Left lung (tissue), 10 donors: ENCODE data around the gene VCP. TPM values are rescaled to one million over a fixed set of nuclear protein-coding genes. Genes with fewer than 3 reads are reported as not detected.

Experiments
- ATAC-seq: fragments of 200-7000 bp; cut with Tn5 transposase; one replicate; pipeline ENCODE4 v1.9.1; 2020; ENCODE audit warnings: moderate library complexity
- DNase-seq, 4 donors: peaks; one replicate each; pipeline ENCODE4 v3.0.0-alpha.2; 2013 to 2020
- H3K27ac ChIP-seq, 2 donors: fragments of 200-600 bp; sonication (generic) in 1 of 2; one replicate each; pipeline versions ENCODE4 v1.5.0 to v1.8.0; 2020 to 2021
- H3K27me3 ChIP-seq, 2 donors: fragments of 200-600 bp; sonication (generic) in 1 of 2; one replicate each; pipeline versions ENCODE4 v1.5.0 to v1.8.0; 2020 to 2021
- H3K36me3 ChIP-seq, 2 donors: fragments of 200-600 bp; sonication (generic) in 1 of 2; one replicate each; pipeline versions ENCODE4 v1.5.0 to v1.8.0; 2020 to 2021
- H3K4me1 ChIP-seq, 2 donors: fragments of 200-600 bp; one replicate each; pipeline ENCODE4 v1.8.0; 2021
- H3K4me3 ChIP-seq, 2 donors: fragments of 200-600 bp; sonication (generic) in 1 of 2; one replicate each; pipeline versions ENCODE4 v1.5.0 to v1.8.0; 2020 to 2021; ENCODE audit warnings: mild to moderate bottlenecking in 1 of 2
- H3K9me3 ChIP-seq, 2 donors: fragments of 200-600 bp; sonication (generic) in 1 of 2; one replicate each; pipeline versions ENCODE4 v1.5.0 to v1.8.0; 2020 to 2021
- CTCF ChIP-seq, 2 donors: fragments of 200-600 bp; sonication (generic) in 1 of 2; IDR thresholded peaks; one replicate each; pipeline versions ENCODE4 v1.5.0 to v1.8.0; 2021; ENCODE audit warnings: antibody characterized with exemption in 2 of 2
- intact Hi-C, 2 donors: fragments of 100-400 bp; cut with DNase I; formaldehyde crosslinking; loops; one replicate each; pipeline versions ENCODE4 v1.11.2 to v1.14.2; 2022
- polyA plus RNA-seq, 6 donors: library from polyadenylated mRNA; unstranded; fragments of 120-200 nt; gene quantifications; one replicate each; pipeline ENCODE4 v1.2.1, GENCODE V29; 2013; ENCODE audit not compliant: insufficient read length in 6 of 6
- total RNA-seq, 2 donors: library from RNA; stranded (reverse); fragmentation: NEBNext Ultra II Directional; extraction: Animal tissue kit (Norgen Biotek cat#: 25700); gene quantifications; one replicate each; pipeline ENCODE4 v1.2.1, GENCODE V29; 2021
- donor health status: DM: no; HTN: yes; CAD: no.
- donor health status: DM: no; HTN: no; CAD: no.

Gene VCP
- total and polyA plus RNA-seq, 8 donors, result 198 to 327 (median 224) TPM

DNA sequence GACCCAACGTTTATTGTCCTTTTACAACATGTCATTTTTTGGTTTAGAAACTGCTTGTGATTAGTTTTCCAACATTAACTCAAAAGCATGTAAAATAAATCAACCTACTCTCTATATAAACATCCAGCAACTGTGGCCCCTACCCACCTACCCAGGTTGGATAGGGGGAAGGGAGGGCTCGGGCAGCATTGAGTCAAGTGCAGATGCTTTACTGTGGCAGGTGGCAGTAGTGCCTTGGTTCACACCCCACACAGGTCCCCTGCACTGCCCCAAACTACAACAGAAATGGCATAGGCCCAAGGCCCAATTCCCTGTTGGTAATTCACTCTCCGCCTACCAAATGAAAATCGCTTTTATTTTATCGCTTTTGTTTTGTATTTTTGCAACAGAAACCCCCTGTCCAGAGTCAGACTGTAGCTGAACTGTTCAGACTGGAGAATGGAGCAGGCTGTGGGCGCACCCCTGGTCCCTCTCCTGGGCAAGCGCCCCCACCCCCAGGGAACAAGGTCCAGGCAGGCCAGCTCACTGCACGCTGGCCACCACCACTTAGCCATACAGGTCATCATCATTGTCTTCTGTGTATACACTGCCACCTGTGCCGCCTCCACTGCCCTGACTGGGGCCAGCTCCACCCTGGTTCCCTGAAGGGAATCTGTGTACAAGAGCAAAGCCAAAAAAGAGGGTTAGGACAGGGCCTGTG is 15.7 kb downstream of the VCP start:
- Histone ChIP-seq H3K9me3 (no peaks in the 10 kb centered on the region), H3K27me3 (no peaks in the 10 kb centered on the region), H3K27ac (no peak overlapping the region), H3K36me3 (peaks cover 9 to 94% of the 10 kb centered on the region in 2 donors), H3K4me1 (no peaks in the 10 kb centered on the region), H3K4me3 (no peak overlapping the region)
- intact Hi-C loops, result no loop called here
- ATAC-seq, result no peak
- TF ChIP-seq CTCF (IDR thresholded peaks at IDR 0.05), result no peak
- no peak for DNase-seq

GRCh38 chr9:35054871-35055644 is 17.4 kb downstream of the VCP start:
- no peak for TF ChIP-seq CTCF (IDR thresholded peaks at IDR 0.05)
- intact Hi-C loops, result no loop called here
- DNase-seq (no peak), ATAC-seq (no peak)
- H3K4me1 ChIP-seq, result no peaks in the 10 kb centered on the region
- H3K27me3 ChIP-seq, result no peaks in the 10 kb centered on the region
- H3K4me3 ChIP-seq, result no peak overlapping the region
- H3K27ac ChIP-seq, result no peak overlapping the region
- peaks cover 6 to 92% of the 10 kb centered on the region in 2 donors for H3K36me3 ChIP-seq
- no peaks in the 10 kb centered on the region for H3K9me3 ChIP-seq

GRCh38 chr9:35054185-35054835 is 18.1 kb downstream of the VCP start:
- ATAC-seq (no peak), DNase-seq (no peak)
- no peak overlapping the region for H3K4me3 ChIP-seq
- H3K36me3 ChIP-seq, result peaks cover 6 to 92% of the 10 kb centered on the region in 2 donors
- H3K4me1 ChIP-seq, result no peaks in the 10 kb centered on the region
- H3K27me3 ChIP-seq, result no peaks in the 10 kb centered on the region
- no peak overlapping the region for H3K27ac ChIP-seq
- intact Hi-C loops, result no loop called here
- no peak for TF ChIP-seq CTCF (IDR thresholded peaks at IDR 0.05)
- no peaks in the 10 kb centered on the region for H3K9me3 ChIP-seq

DNA sequence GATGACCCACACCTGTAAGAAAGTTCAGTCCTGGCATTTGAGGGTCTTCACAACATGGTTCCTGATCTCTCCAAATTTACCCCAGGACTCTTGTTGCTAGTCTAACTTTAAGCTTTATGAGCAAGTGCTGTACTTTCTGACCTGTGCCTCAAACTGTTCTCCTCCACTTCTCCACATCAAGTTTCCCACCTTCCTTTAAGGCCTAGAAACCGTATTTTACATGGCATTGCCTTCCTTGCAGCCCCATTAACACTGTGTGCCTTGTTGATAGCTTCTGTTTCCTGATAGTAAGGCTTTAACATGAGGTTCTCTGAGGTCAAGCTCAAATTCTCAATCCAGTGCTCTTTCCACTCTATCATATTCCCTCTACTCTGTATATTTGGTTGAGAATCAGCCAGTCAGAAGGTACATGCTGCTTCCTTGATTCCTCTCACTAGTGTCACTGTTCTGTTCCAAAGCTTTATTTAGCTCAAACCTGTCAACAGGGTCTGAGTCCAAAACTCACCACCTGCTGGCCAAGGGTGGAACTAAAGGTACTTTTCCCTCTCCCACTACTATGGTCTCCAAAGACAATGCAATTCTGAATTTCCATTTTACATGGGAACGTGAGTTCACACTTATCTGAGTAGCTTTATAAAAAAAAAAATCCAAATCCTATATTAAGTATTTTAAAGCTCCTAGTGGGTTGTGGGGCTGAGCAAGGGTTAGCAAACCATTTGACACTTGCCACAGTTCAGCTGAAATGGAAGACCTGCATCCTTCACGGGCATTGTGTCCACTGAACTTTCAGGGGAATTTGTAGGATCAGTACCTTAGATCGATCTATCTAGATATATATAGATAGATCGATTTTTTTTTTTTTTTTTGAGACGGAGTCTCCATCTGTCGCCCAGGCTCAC is 21.1 kb downstream of the VCP start:
- intact Hi-C loops, result no loop called here
- Histone ChIP-seq H3K4me3 (no peak overlapping the region), H3K9me3 (no peaks in the 10 kb centered on the region), H3K27me3 (no peaks in the 10 kb centered on the region), H3K4me1 (no peaks in the 10 kb centered on the region), H3K36me3 (peaks cover 0 to 83% of the 10 kb centered on the region in 2 donors), H3K27ac (no peak overlapping the region)
- peak; percentile 83 for ATAC-seq
- TF ChIP-seq CTCF (IDR thresholded peaks at IDR 0.05), result peak; percentile 37 to 55
- DNase-seq, result no peak
